NCI-H1092 (cell line): ENCODE data around the gene ADAM11.

Experiments
- DNase-seq: peaks from one replicate; lab custom pipeline; 2025; lab: John Stamatoyannopoulos, UW

The ADAM11 gene

GRCh38 chr17:44757918-44758413 is 822 bp upstream of the ADAM11 start:
- no peak for DNase-seq

- no peak for DNase-seq
Observed at GRCh38 chr17:44759086-44759915, 513 bp downstream of the ADAM11 start.

- DNase-seq = no peak
Observed at GRCh38 chr17:44759916-44760243, 1.1 kb downstream of the ADAM11 start.

GRCh38 chr17:44760474-44761308 is 1.9 kb downstream of the ADAM11 start:
- DNase-seq = no peak

GRCh38 chr17:44761932-44762810 is 3.4 kb downstream of the ADAM11 start:
- no peak for DNase-seq

GRCh38 chr17:44763170-44763569 is 4.4 kb downstream of the ADAM11 start:
- DNase-seq = no peak

- DNase-seq = no peak
Observed at GRCh38 chr17:44765965-44766364, 7.2 kb downstream of the ADAM11 start.

- no peak for DNase-seq
Observed at GRCh38 chr17:44766409-44767038, 7.7 kb downstream of the ADAM11 start.

GRCh38 chr17:44767493-44767892 is 8.7 kb downstream of the ADAM11 start:
- no peak for DNase-seq

GRCh38 chr17:44768505-44769142 is 9.8 kb downstream of the ADAM11 start:
- no peak for DNase-seq

GRCh38 chr17:44769230-44769629 is 10.4 kb downstream of the ADAM11 start:
- no peak for DNase-seq

- no peak for DNase-seq
Observed at GRCh38 chr17:44769647-44770084, 10.9 kb downstream of the ADAM11 start.

- no peak for DNase-seq
Observed at GRCh38 chr17:44770166-44770925, 11.6 kb downstream of the ADAM11 start.

GRCh38 chr17:44772308-44773045 is 13.7 kb downstream of the ADAM11 start:
- no peak for DNase-seq

- no peak for DNase-seq
Observed at GRCh38 chr17:44773140-44773539, 14.4 kb downstream of the ADAM11 start.

- peak; percentile 74 for DNase-seq
Observed at GRCh38 chr17:44774271-44775135, 15.7 kb downstream of the ADAM11 start.

GRCh38 chr17:44775136-44775837 is 16.5 kb downstream of the ADAM11 start:
- DNase-seq = peak; percentile 96
